ENCODE data around the gene PTRH1. TPM values are rescaled to one million over a fixed set of nuclear protein-coding genes. Genes with fewer than 3 reads are reported as not detected.

PTRH1 gene
- total RNA-seq, 1 donor, result 16.3 TPM

DNA sequence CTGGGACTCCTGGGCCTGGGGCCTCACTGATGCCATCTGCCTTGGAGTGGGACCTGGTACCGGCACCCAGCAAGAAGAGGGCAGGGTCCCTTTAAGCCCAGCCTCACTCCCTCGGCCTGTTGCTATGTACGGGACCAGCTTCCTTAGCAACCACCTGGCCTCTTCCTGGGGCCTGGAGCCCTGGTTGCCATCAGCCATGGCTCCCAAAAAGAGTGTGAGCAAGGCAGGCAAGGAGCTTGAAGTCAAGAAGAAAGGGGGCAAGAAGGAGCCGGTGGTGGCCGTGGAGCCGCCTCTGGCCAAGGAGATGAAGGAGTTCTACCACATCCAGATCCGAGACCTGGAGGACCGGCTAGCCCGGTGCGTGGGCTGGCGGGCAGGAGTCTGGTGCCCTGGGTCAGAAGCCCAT, 8.6 kb downstream of the PTRH1 start, which contains the start of gene CFAP157:
Gene CFAP157, plus strand, starts transcription at position 153 of the 406 bp plus-strand sequence. Its CDS starts 44 bp downstream, at position 197.
- DNase-seq (ENCODE audit: insufficient read length, low spot score, missing footprints), result peak; percentile 77
- no peaks in the 10 kb centered on the region for H4K20me1 ChIP-seq (ENCODE audit: insufficient read depth, low read length)
- H3K79me2 ChIP-seq (ENCODE audit: insufficient read depth, low read length), result no peaks in the 10 kb centered on the region
- no peaks in the 10 kb centered on the region for H3K9me3 ChIP-seq (ENCODE audit: low read depth, low read length)
- H3K27me3 ChIP-seq (ENCODE audit: insufficient read depth, low read length), result no peaks in the 10 kb centered on the region
- H3K27ac ChIP-seq (ENCODE audit: low read depth, low read length), result no peak within 1 kb of the TSS
- no peaks in the 10 kb centered on the region for H3K36me3 ChIP-seq (ENCODE audit: insufficient read depth, low read length)
- no peaks in the 10 kb centered on the region for H3K4me1 ChIP-seq (ENCODE audit: insufficient read depth, low read length)
- no peak within 1 kb of the TSS for H3K4me3 ChIP-seq (ENCODE audit: insufficient read depth, low read length)
- no peak within 1 kb of the TSS for H2AFZ ChIP-seq (ENCODE audit: low read length)
- TF ChIP-seq, protein P1, sequence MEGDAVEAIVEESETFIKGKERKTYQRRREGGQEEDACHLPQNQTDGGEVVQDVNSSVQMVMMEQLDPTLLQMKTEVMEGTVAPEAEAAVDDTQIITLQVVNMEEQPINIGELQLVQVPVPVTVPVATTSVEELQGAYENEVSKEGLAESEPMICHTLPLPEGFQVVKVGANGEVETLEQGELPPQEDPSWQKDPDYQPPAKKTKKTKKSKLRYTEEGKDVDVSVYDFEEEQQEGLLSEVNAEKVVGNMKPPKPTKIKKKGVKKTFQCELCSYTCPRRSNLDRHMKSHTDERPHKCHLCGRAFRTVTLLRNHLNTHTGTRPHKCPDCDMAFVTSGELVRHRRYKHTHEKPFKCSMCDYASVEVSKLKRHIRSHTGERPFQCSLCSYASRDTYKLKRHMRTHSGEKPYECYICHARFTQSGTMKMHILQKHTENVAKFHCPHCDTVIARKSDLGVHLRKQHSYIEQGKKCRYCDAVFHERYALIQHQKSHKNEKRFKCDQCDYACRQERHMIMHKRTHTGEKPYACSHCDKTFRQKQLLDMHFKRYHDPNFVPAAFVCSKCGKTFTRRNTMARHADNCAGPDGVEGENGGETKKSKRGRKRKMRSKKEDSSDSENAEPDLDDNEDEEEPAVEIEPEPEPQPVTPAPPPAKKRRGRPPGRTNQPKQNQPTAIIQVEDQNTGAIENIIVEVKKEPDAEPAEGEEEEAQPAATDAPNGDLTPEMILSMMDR (IDR thresholded peaks at IDR 0.05; ENCODE audit: extremely low read depth, low read depth, low read length), result no peak
- no peak within 1 kb of the TSS for H3K4me2 ChIP-seq (ENCODE audit: insufficient read depth, low read length)

DNA sequence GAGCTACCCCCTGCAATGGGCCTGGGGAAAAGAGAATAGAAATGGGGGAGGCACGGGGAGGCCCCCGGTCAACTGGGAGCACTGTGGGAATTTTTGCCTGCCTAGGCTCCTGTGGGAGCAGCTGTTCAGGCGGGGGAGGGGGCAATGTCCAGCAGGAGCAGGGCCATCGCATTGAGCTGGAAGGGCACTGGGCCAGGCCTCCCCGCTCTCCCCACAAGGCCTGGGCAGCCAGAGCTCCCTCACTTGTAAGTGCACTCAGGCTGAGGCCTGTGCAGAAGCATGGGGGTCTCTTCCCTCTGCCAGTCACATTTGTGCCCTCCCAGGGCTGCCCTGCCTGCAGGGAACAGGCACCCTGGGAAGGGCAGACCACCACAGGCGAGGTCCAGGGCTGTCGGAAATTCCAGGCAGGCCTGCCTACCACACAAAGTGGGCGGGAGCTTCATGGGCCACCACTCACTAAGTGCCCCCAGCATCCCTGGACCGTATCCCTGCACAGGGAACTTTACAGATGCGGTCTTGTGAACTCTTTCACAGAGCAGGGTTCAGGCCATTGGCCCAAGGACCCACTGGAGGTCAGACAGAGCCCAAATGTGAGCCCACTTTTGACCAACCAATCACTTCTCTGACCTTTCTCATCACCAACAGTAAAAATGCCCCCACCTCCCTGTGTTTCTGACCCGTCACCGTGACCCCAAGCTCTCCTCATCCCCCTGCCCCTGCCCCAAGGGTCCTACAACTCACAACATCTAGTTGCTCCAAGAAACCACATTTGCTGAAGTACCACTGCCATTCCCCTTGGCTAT, 9.7 kb downstream of the PTRH1 start:
- TF ChIP-seq, protein P1 (IDR thresholded peaks at IDR 0.05; ENCODE audit: extremely low read depth, low read depth, low read length), result no peak
- no peak overlapping the region for H2AFZ ChIP-seq (ENCODE audit: low read length)
- H3K9me3 ChIP-seq (ENCODE audit: low read depth, low read length), result no peaks in the 10 kb centered on the region
- no peaks in the 10 kb centered on the region for H3K27me3 ChIP-seq (ENCODE audit: insufficient read depth, low read length)
- no peak overlapping the region for H3K4me3 ChIP-seq (ENCODE audit: insufficient read depth, low read length)
- no peaks in the 10 kb centered on the region for H3K4me1 ChIP-seq (ENCODE audit: insufficient read depth, low read length)
- H4K20me1 ChIP-seq (ENCODE audit: insufficient read depth, low read length), result no peaks in the 10 kb centered on the region
- DNase-seq (ENCODE audit: insufficient read length, low spot score, missing footprints), result peak; percentile 89
- no peaks in the 10 kb centered on the region for H3K36me3 ChIP-seq (ENCODE audit: insufficient read depth, low read length)
- H3K79me2 ChIP-seq (ENCODE audit: insufficient read depth, low read length), result no peaks in the 10 kb centered on the region
- no peak overlapping the region for H3K4me2 ChIP-seq (ENCODE audit: insufficient read depth, low read length)
- no peak overlapping the region for H3K27ac ChIP-seq (ENCODE audit: low read depth, low read length)

DNA sequence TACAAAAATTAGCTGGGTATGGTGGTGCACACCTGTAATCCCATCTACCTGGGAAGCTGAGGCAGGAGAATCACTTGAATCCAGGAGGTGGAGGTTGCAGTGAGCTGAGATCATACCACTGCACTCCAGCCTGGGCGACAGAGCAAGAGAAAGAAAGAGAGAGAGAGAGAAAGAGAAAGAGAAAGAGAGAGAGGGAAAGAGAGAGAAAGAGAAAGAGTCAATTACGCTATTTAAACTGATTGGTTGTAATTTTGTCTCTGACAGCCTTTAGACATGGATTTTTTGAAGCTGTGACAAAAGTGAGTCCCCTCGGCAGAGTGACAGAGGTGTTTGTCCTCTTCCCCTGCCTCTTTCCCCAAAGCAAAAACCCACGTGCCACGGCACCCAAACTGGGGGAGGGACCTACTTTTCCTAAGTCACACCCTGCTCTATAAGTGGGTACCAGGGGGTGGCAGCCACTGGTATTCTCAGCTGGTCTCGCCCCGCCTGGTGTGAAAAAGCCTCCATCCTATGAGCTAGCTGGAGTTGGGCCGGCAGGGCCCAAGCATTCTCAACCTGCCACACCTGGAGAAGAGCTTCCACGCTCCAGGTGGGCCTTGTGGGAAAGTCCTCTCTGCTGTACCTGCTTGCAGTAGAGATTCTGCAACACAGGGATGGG, 12.0 kb downstream of the PTRH1 start:
- peaks cover 3% of the 10 kb centered on the region for H3K4me1 ChIP-seq (ENCODE audit: insufficient read depth, low read length)
- TF ChIP-seq, protein P1 (IDR thresholded peaks at IDR 0.05; ENCODE audit: extremely low read depth, low read depth, low read length), result no peak
- H3K79me2 ChIP-seq (ENCODE audit: insufficient read depth, low read length), result no peaks in the 10 kb centered on the region
- no peak overlapping the region for H3K4me3 ChIP-seq (ENCODE audit: insufficient read depth, low read length)
- H3K9me3 ChIP-seq (ENCODE audit: low read depth, low read length), result no peaks in the 10 kb centered on the region
- no peak overlapping the region for H3K27ac ChIP-seq (ENCODE audit: low read depth, low read length)
- H3K36me3 ChIP-seq (ENCODE audit: insufficient read depth, low read length), result no peaks in the 10 kb centered on the region
- no peak overlapping the region for H2AFZ ChIP-seq (ENCODE audit: low read length)
- DNase-seq (ENCODE audit: insufficient read length, low spot score, missing footprints), result peak; percentile 14
- no peaks in the 10 kb centered on the region for H4K20me1 ChIP-seq (ENCODE audit: insufficient read depth, low read length)
- H3K4me2 ChIP-seq (ENCODE audit: insufficient read depth, low read length), result no peak overlapping the region
- H3K27me3 ChIP-seq (ENCODE audit: insufficient read depth, low read length), result no peaks in the 10 kb centered on the region
